ENCODE data around the gene MISP3. TPM values are rescaled to one million over a fixed set of nuclear protein-coding genes. Genes with fewer than 3 reads are reported as not detected.

The MISP3 gene
- total and polyA plus RNA-seq, 9 of the 15 experiments (the other 6 are each of a cell fraction or from before 2014, with no cell fraction given): 0.25 to 5.6 (median 1.6) TPM

- TF ChIP-seq CLOCK (CRISPR knock-in tag; IDR thresholded peaks at IDR 0.05; ENCODE audit: borderline replicate concordance) (no peak), ZFP30 (CRISPR knock-in tag; IDR thresholded peaks at IDR 0.05; ENCODE audit: borderline replicate concordance) (no peak), XRCC4 (IDR thresholded peaks at IDR 0.05; ENCODE audit: extremely low read depth, insufficient read depth, insufficient read length) (no peak), TRIM24 (IDR thresholded peaks at IDR 0.05) (peak in 1 of 2 experiments; percentile 17; a peak in 1 of 4 replicates), SP2 (IDR thresholded peaks at IDR 0.05; ENCODE audit: extremely low read depth, low read depth, low read length, poor library complexity, severe bottlenecking) (no peak), SIN3B (IDR thresholded peaks at IDR 0.05; ENCODE audit: low read depth) (no peak), BCOR (IDR thresholded peaks at IDR 0.05) (peak; percentile 99), CHD4 (IDR thresholded peaks at IDR 0.05; ENCODE audit: insufficient read depth, insufficient replicate concordance, low read depth, low read length, poor library complexity, severe bottlenecking) (peak; percentile 52), ADNP (tag; IDR thresholded peaks at IDR 0.05) (peak; percentile 73), E2F4 (CRISPR knock-in tag; IDR thresholded peaks at IDR 0.05; ENCODE audit: low read depth) (no peak), CAMTA2 (CRISPR knock-in tag; conservative IDR thresholded peaks at IDR 0.05) (no peak), SMAD2 (IDR thresholded peaks at IDR 0.05; ENCODE audit: low read depth, low read length) (no peak), CREB3 (tag; conservative IDR thresholded peaks at IDR 0.05; ENCODE audit: low read depth) (no peak), RCOR1 (IDR thresholded peaks at IDR 0.05; ENCODE audit: borderline replicate concordance in 1 of 2, low read depth in 2 of 2, low read length in 2 of 2) (peak in 1 of 2 experiments; percentile 67; a peak in 2 of 4 replicates), ZNF347 (CRISPR knock-in tag; IDR thresholded peaks at IDR 0.05; ENCODE audit: low read depth) (no peak), ZFP36 (IDR thresholded peaks at IDR 0.05; ENCODE audit: low read depth, low read length, partially characterized antibody) (peak; percentile 86), ZHX1 (conservative IDR thresholded peaks at IDR 0.05; ENCODE audit: low read length) (no peak), POLR2AphosphoS5 (IDR thresholded peaks at IDR 0.05; ENCODE audit: control insufficient read depth, insufficient read depth, low read depth, low read length) (no peak), BRF2 (IDR thresholded peaks at IDR 0.05; ENCODE audit: borderline replicate concordance, insufficient read depth, insufficient read length) (no peak), MTA1 (IDR thresholded peaks at IDR 0.05; ENCODE audit: borderline replicate concordance) (no peak)
These were observed 22.3 kb downstream of the MISP3 start (continued) for GRCh38 chr19:14094854-14095253.
